Panc1 (cell line): ENCODE data around the gene WIPF1. TPM values are rescaled to one million over a fixed set of nuclear protein-coding genes. Genes with fewer than 3 reads are reported as not detected.

ENCODE experiments used
- ATAC-seq: fragments of 200-7000 bp; cut with Tn5 transposase; 2 replicates; pipeline ENCODE4 v1.9.1; 2020; ENCODE audit warnings: mild to moderate bottlenecking, moderate library complexity
- BruUV-seq: library from RNA; stranded (reverse); fragments of 400-500 nt; replicated peaks from 2 replicates; lab custom pipeline; 2021; lab: Mats Ljungman, UMichigan
- CTCF ChIA-PET: fragments of 300-600 bp; sonication (Branson Sonifier 250); formaldehyde crosslinking; loops from one replicate; lab custom pipeline; 2022; ENCODE audit warnings: antibody characterized with exemption; lab: Charles Lee
- POLR2A ChIA-PET: fragments of 300-600 bp; sonication (Branson Sonifier 250); formaldehyde crosslinking; loops from one replicate; lab custom pipeline; 2022; ENCODE audit warnings: antibody characterized with exemption; lab: Charles Lee
- DNase-seq: peaks from one replicate; pipeline ENCODE4 v3.0.0-alpha.2; 2010; ENCODE audit warnings: low read depth, low spot score
- H3K27ac ChIP-seq: 2 replicates; pipeline ENCODE4 v1.5.1; 2011; ENCODE audit warnings: mild to moderate bottlenecking, low read length, inconsistent platforms
- H3K27me3 ChIP-seq: fragments of 200-500 bp; sonication (Bioruptor generic); 2 replicates; pipeline ENCODE4 v1.6.0; 2014; ENCODE audit warnings: low read length, inconsistent platforms; ENCODE audit not compliant: control insufficient read depth, insufficient read depth
- H3K36me3 ChIP-seq: fragments of 200-500 bp; sonication (Bioruptor generic); 2 replicates; pipeline ENCODE4 v1.5.1; 2014; ENCODE audit warnings: inconsistent platforms, mild to moderate bottlenecking, low read length, moderate library complexity; ENCODE audit not compliant: control insufficient read depth, insufficient read depth
- H3K4me1 ChIP-seq: 2 replicates; pipeline ENCODE4 v1.5.1; 2011; ENCODE audit warnings: inconsistent platforms, mild to moderate bottlenecking, low read length, moderate library complexity; ENCODE audit not compliant: control insufficient read depth, insufficient read depth
- H3K4me3 ChIP-seq, 2 experiments: 2 replicates each; pipeline ENCODE4 v1.5.1; 2011 to 2012; ENCODE audit warnings: low read depth in 2 of 2, low read length in 2 of 2, mild to moderate bottlenecking in 2 of 2, inconsistent platforms in 1 of 2, moderate library complexity in 1 of 2
- H3K9me3 ChIP-seq: fragments of 200-500 bp; sonication (Bioruptor generic); 2 replicates; pipeline ENCODE4 v1.5.1; 2014; ENCODE audit warnings: low read depth, mild to moderate bottlenecking, inconsistent platforms, low read length, moderate library complexity; ENCODE audit not compliant: control insufficient read depth, insufficient read depth
- CTCF ChIP-seq: fragments of 450-650 bp; IDR thresholded peaks from 2 replicates; pipeline ENCODE4 v1.5.1; 2017; ENCODE audit warnings: mild to moderate bottlenecking
- POLR2AphosphoS5 ChIP-seq: IDR thresholded peaks from 2 replicates; pipeline ENCODE4 v1.6.1; 2012; ENCODE audit warnings: mild to moderate bottlenecking, low read depth, low read length, moderate library complexity
- REST ChIP-seq, 2 experiments: IDR thresholded peaks; 2 replicates each; pipeline ENCODE4 v1.6.1; 2011 to 2012; ENCODE audit warnings: low read depth in 2 of 2, control low read depth in 1 of 2, low read length in 1 of 2, mild to moderate bottlenecking in 1 of 2, moderate library complexity in 1 of 2; ENCODE audit not compliant: insufficient read depth in 1 of 2
- SIN3A ChIP-seq: IDR thresholded peaks from 2 replicates; pipeline ENCODE4 v1.6.1; 2012; ENCODE audit warnings: low read depth, mild to moderate bottlenecking, low read length, moderate library complexity, borderline replicate concordance; ENCODE audit not compliant: insufficient read depth
- TCF7L2 ChIP-seq: IDR thresholded peaks from 2 replicates; pipeline ENCODE4 v1.6.1; 2011; ENCODE audit warnings: mild to moderate bottlenecking, low read depth, low read length, inconsistent platforms
- in situ Hi-C: cut with HindIII; loops from 2 replicates; pipeline ENCODE4 v1.10.0; 2016; ENCODE audit warnings: low sequenced_read_pairs, low pct_unique_long_range_greater_than_20kb
- intact Hi-C: fragments of 100-400 bp; cut with micrococcal nuclease; formaldehyde crosslinking; loops from one replicate; pipeline ENCODE4 v1.10.0; 2022; ENCODE audit not compliant: unreplicated experiment
- total RNA-seq: library from RNA; stranded (reverse); gene quantifications from one replicate; pipeline ENCODE4 v1.2.1, GENCODE V29; 2021; ENCODE audit not compliant: unreplicated experiment

Gene WIPF1
- total RNA-seq, 1 experiment from 2014 or later: 8.3 TPM

- BruUV-seq: no TSS peak
- Histone ChIP-seq H3K4me1 (no peaks in the 10 kb centered on the region), H3K4me3 (no peak overlapping the region), H3K27me3 (no peaks in the 10 kb centered on the region), H3K9me3 (no peaks in the 10 kb centered on the region), H3K27ac (no peak overlapping the region), H3K36me3 (no peaks in the 10 kb centered on the region; the same call in 1 of the 2 replicates)
- ATAC-seq (no peak), DNase-seq (no peak)
- CTCF ChIA-PET: no interaction called here
- no peak for TF ChIP-seq TCF7L2
- TF ChIP-seq CTCF: no peak
- no peak for TF ChIP-seq SIN3A
- no peak for TF ChIP-seq REST (IDR thresholded peaks at IDR 0.05; ENCODE audit: insufficient read depth in 1 of 2, low read depth in 2 of 2, low read length in 1 of 2)
- no peak for TF ChIP-seq POLR2AphosphoS5
- POLR2A ChIA-PET: interaction anchor here (0.6 kb wide), 1 partner anchor 58 kb away, joined by 10 read pairs; no protein-coding TSS in a partner anchor
- in situ Hi-C loops: no loop called here
- intact Hi-C loops: loop anchor here (10.0 kb wide), 1 partner anchor 112 kb away; no protein-coding TSS in a partner anchor
These were observed 25.0 kb downstream of the WIPF1 start for GRCh38 chr2:174572556-174572955.

GRCh38 chr2:174571669-174572323 is 25.8 kb downstream of the WIPF1 start:
- CTCF ChIA-PET: no interaction called here
- Histone ChIP-seq H3K27me3 (no peaks in the 10 kb centered on the region), H3K4me1 (no peaks in the 10 kb centered on the region), H3K27ac (no peak overlapping the region), H3K36me3 (no peaks in the 10 kb centered on the region; the same call in 1 of the 2 replicates), H3K9me3 (no peaks in the 10 kb centered on the region), H3K4me3 (no peak overlapping the region)
- ATAC-seq (no peak), DNase-seq (no peak)
- POLR2A ChIA-PET: interaction anchor here (0.6 kb wide), 1 partner anchor 57 kb away, joined by 10 read pairs; no protein-coding TSS in a partner anchor
- in situ Hi-C loops: no loop called here
- intact Hi-C loops: loop anchor here (10.0 kb wide), 1 partner anchor 113 kb away; no protein-coding TSS in a partner anchor
- BruUV-seq: no TSS peak
- no peak for TF ChIP-seq TCF7L2
- no peak for TF ChIP-seq SIN3A
- no peak for TF ChIP-seq POLR2AphosphoS5
- TF ChIP-seq CTCF: no peak
- TF ChIP-seq REST (IDR thresholded peaks at IDR 0.05; ENCODE audit: insufficient read depth in 1 of 2, low read depth in 2 of 2, low read length in 1 of 2): no peak
